ENCODE results near the gene PRAMEF5.
"Not testable (repeated sequence)": the region's sequence is repeated elsewhere in the genome, so short reads cannot be mapped to it uniquely, and the experiment has no call there.

The PRAMEF5 gene

DNA sequence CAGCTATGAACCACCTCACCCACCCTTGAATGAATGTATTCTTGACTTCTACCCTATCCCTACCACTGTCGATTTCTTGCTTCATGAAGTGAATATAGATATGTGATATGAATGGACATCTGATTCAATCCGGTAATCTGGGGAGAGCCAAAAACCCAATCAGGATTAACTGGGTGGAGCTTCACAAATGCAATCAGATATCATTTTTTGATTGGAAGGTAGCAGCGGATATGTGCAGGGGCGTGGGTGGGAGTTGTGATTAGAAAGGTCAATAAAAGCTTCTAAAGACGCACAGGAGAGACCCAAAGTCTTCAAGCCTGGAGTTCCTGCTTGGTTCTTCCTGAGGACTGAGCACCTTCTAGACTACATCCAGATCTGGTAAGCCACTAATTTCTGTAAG, at the start of gene PRAMEF5:
Gene PRAMEF5 (plus strand): TSS at position 301 of the 400 bp plus-strand sequence. CDS start 5,071 bp downstream, outside the sequence.
- not testable (repeated sequence) for H3K27ac ChIP-seq; DNase-seq (ENCODE audit: low read depth, low spot score)

DNA sequence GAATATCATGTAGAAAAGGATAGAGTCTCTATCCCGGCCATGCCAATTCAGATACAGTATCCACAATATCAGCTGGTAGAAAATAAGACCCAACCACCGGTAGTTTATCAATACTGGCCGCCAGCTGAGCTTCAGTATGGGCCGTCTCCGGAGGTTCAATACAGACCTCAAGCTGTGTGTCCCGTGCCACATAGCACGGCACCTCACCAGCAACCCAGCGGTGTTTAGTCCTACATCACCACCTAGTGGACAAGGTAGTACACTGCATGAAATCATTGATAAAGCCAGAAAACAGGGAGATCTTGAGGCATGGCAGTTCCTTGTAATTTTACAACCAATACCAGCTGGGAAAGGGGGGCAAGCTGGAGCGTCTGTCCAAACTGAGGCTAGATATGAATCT, 45.3 kb upstream of the PRAMEF5 start:
- H3K27ac ChIP-seq; DNase-seq (ENCODE audit: low read depth, low spot score): not testable (repeated sequence)

DNA sequence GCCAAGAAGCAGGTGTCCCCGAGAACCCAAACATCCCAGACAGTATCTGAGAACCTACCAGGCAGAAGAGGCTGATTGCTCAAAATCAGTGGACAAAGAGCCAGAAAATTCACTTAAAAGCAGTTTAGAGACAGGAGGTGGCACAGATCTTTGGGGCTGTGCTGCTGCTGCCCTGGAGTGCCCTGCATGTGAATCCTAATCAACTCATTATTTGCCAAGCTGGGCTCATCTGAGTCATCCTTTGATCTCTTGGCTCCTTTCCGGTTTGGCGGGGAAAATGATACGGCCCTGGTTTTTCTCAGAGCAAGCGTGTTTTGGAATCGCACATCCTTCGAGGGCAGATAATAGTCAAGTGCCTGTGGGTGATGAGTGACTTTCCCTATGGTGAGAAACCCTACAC, 37.4 kb upstream of the PRAMEF5 start:
- not testable (repeated sequence) for H3K27ac ChIP-seq; DNase-seq (ENCODE audit: low read depth, low spot score)

DNA sequence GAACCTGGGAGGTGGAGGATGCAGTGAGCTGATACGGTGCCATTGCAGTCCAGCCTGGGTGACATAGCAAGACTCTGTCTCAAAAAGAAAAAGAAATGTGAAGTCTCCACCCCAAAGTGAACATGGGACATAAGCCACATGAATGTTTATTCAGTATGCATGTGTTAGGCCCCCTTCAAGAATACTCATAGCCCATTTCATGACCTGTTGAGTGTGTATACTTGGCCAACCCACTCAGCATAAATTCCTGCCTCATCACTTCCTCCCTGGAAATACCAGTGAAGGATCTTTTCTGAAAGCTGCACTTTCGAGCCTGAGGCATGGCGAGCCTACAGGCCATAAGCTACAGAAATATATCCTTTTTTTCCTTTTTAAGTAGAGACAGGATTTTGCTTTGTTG, 34.8 kb upstream of the PRAMEF5 start:
- DNase-seq (ENCODE audit: low read depth, low spot score); H3K27ac ChIP-seq: not testable (repeated sequence)

DNA sequence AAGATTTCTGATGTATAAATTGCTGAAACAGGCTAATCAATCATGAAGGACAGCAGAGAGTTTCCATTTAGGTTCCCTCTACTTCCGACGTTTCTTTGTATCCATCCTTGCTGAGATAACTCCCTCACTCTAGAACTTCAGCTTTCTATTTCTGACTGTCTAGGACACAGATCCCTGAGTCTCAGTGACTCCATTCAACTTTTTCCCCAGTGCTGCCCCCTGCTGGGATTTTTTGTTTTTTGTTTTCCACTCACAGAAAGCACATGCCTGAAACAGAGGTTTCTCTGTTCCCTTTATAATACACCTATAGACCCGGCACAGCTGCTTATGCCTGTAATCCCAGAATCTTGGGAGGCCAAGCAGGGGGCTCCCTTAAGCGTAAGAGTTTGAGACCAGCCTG, 31.2 kb upstream of the PRAMEF5 start:
- H3K27ac ChIP-seq; DNase-seq (ENCODE audit: low read depth, low spot score): not testable (repeated sequence)

DNA sequence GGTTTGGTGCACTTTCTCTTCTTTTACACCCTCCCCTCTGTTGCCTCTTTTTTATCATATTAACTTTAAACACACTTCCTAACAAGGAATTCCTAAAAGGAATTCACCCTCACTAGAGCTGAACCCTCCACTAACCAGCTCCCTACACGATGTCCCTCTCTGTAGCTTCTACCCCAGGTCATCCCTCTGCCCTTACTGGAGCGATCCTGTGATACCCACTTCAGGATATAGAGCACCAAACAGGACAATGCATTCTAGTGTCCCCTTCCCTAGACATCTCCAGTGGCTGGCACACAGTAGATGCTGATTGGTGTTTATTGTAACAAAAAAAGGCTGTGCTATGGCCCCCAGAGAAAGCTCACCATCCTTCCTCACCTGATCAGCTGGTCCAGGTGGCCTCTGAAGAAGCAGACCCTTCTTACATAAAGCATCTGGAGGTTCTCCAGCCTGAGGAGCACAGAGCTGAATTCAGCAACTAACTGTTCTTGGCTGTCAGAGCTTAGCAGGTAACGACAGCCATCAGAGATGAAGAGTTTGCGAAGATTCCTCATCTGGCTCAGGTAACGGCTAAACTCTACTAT, 29.4 kb upstream of the PRAMEF5 start:
- H3K27ac ChIP-seq = no peak overlapping the region
- DNase-seq (ENCODE audit: low read depth, low spot score) = no peak

DNA sequence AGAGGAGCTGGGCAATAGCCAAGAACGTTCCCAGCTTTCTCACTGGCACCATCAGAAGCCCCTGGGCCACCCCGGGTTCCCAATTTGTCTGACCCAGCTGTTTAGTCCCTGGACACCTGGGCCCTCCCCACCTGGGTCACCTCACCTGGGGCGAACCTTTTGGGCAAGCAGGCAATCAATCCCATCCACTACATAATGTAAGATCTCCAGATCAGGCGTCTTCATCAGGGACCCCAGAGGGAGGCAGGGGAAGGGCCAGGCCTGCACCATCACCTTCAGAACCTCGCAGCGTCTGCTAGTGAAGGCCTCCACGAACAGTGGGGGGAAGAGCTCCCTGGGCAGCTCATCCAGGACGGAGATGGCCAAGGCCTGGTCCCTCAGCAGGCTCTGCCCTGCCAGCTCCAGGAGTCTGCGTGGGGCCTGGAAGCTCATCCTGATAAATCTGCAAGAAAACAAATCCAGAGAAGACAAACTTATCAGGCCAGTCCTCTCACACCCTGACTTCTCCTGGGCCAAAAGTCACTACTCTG, 28.3 kb upstream of the PRAMEF5 start, which contains the start of gene PRAMEF18:
Gene PRAMEF18 (minus strand): TSS at position 480 of the 530 bp plus-strand sequence. CDS start 48 bp downstream, at position 432.
- H3K27ac ChIP-seq; DNase-seq (ENCODE audit: low read depth, low spot score): not testable (repeated sequence)

DNA sequence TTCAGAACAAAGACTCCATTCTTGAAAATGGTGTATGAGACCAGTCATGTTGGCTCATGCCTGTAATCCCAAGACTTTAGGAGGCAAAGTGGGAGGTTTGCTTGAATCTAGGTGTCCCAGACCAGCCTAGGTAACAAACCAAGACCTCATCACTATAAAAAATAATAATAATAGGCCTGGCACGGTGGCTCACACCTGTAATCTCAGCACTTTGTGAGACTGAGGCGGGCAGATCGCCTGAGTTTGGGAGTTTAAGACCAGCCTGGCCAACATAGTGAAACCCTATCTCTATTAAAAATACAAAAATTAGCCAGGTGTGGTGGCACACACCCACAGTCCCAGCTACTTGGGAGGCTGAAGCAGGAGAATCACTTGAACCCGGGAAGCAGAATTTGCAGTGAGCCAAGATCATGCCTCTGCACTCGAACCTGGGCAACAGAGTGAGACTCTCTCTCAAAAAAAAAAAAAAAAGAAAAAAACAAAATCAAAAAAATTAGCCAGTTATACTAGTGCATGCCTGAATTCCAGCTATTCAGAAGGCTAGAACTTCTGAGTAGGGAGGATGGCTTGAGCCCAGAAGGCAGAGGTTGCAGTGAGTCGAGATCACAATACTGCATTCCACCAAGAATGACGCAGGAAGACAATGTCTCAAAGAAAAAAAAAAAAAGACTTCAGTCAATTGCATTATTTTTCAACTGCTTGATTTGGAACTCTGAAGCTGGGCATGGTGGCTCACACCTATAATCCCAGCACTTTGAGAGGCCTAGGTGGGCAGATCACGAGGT, 26.5 kb upstream of the PRAMEF5 start:
- H3K27ac ChIP-seq; DNase-seq (ENCODE audit: low read depth, low spot score): not testable (repeated sequence)

DNA sequence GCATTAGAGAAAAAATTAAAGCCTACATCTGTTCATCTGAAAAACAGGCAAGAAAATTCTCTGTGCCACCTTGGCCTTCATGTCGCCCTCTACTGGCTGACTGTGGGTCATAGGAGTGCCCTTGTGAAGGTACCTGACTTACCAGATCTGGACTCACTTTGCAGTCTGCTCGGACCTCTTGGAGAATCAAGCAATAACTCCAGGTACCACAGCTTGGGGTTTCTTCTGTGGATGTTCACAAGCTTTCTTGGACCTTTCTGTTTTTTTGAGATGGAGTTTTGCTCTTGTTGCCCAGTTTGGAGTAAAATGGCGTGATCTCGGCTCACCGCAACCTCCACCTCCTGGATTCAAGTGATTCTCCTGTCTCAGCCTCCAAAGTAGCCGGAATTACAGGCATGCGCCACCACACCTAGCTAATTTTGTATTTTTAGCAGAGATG, 25.6 kb upstream of the PRAMEF5 start:
- no peak overlapping the region for H3K27ac ChIP-seq
- no peak for DNase-seq (ENCODE audit: low read depth, low spot score)

DNA sequence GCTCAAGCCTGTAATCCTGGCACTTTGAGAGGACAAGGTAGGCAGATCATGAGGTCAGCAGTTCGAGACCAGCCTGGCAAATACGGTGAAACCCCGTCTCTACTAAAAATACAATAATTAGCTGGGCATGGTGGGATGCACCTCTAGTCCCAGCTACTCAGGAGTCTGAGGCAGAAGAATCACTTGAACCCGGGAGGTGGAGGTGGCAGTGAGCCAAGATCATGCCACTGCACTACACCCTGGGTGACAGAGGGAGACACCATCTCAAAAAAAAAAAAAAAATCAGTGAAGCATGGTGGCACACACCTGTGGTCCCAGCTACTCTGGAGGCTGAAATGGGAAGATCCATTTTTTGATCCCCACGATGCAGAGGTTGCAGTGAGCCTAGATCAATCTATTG, 23.9 kb upstream of the PRAMEF5 start:
- H3K27ac ChIP-seq; DNase-seq (ENCODE audit: low read depth, low spot score): not testable (repeated sequence)

DNA sequence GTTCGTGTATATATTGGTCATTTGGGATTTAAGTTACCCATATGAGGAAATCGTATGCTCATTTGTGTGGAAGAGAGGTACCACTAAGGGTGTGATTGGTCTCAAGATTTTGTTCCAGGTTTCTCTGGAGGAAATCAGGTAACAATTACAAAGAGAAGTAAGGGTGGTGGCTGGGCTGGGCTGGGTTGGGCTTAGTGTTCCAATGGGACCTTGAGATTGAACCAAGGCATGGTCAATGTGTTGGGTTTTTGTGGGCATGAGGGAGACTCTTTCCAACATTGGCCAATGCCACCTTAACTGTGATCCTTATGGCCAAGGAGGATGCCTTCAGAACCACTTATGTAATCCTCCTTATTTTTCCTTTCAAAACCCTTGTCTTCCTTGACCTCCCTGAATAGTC, 23.4 kb upstream of the PRAMEF5 start:
- not testable (repeated sequence) for DNase-seq (ENCODE audit: low read depth, low spot score)

DNA sequence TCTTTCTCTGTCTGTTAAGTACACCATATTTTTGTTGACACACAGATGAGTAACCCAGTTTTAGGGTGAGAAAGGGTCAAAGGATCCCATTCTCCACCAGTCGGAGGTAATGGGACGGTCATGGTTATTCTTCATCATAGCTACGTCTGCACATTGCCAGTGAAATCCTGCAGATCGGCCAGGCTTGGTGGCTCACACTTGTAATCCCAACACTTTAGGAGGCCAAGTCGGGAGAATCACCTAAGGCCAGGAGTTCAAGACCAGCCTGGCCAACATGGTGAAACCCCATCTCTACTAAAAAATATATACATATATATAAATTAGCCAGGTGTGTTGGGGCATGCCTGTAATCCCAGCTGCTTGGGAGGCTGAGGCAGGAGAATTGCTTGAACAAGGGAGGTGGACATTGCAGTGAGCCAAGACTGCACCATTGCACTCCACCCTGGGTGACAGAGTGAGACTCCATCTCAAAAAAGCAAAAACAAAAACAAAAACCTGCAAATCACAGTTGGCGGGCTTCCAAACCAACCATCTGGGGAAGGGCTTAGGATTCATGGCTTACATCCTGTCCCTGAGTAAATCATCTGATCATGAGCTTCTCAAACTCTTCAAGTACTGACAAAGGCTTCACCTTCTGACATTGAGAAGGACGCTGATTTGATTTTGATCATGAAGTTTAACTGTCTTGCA, 22.8 kb upstream of the PRAMEF5 start:
- DNase-seq (ENCODE audit: low read depth, low spot score); H3K27ac ChIP-seq: not testable (repeated sequence)

More for the DNA sequence above, 23.4 kb upstream of the PRAMEF5 start:
- not testable (repeated sequence) for H3K27ac ChIP-seq

DNA sequence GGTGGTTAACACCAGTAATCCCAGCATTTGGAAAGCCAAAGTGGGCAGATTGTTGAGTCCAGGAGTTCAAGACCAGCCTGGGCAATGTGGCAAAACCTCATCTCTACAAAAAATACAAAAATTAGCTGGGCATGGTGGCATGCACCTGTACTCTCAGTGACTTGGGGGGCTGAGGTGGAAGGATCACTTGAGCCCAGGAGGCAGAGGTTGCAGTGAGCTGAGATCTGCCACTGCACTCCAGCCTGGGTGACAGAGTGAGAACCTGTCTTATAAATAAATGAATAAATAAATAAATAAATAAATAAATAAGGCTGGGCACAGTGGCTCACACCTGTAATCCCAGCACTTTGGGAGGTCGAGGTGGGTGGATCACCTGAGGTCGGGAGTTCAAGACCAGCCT, 21.9 kb upstream of the PRAMEF5 start:
- not testable (repeated sequence) for H3K27ac ChIP-seq; DNase-seq (ENCODE audit: low read depth, low spot score)

DNA sequence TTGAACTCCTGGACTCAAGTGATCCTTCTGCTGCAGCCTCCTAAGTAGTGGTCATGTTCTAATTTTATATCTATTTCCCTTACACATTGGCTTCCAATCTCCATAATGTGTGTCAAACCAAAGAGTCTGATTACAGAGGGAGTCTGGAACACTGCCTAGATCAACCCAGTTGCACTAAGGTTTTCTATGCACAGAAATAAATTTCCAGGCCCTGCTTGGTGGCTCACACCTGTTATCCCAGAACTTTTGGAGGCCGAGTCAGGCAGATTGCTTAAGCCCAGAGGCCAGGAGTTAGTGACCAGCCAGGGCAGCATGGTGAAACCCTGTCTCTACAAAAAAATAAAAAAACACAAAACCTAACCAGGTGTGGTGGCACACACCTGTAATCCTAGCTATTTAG, 19.9 kb upstream of the PRAMEF5 start:
- H3K27ac ChIP-seq; DNase-seq (ENCODE audit: low read depth, low spot score): not testable (repeated sequence)

DNA sequence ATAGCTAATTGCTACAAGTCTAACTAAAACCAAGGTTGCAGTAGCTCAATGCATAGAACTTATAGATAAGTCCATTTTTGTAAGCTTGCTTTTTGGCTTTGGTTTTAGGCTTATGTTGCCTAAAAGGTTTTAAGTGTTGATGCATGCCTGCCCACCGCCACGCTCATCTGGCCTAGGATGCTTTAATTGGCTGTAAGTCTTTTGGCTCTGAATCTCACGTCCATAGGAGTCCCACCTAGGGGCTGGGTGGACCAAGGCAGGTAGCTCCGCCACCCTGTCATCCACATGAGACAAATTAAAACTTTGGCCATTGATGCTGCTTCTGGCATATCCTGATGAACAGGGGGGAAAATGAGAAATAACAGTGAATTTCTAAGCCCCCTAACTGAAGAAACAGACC, 16.4 kb upstream of the PRAMEF5 start:
- not testable (repeated sequence) for DNase-seq (ENCODE audit: low read depth, low spot score)

DNA sequence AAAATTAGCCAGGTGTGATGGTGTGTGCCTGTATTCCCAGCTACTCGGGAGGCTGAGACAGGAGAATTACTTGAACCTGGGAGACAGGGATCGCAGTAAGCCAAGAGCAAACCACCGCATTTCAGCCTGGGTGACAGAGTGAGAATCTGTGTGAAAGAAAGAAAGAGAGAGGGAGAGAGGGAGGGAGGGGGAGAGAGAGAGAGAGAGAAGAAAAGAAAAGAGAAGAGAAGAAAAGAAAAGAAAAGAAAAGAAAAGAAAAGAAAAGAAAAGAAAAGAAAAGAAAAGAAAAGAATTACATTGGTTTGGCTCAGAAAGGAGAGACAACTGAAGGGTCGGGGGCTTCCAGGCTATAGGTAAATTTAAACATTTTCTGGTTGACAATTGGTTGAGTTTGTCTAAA, 14.4 kb upstream of the PRAMEF5 start:
- H3K27ac ChIP-seq; DNase-seq (ENCODE audit: low read depth, low spot score): not testable (repeated sequence)

More for the DNA sequence above, 16.4 kb upstream of the PRAMEF5 start:
- not testable (repeated sequence) for H3K27ac ChIP-seq

DNA sequence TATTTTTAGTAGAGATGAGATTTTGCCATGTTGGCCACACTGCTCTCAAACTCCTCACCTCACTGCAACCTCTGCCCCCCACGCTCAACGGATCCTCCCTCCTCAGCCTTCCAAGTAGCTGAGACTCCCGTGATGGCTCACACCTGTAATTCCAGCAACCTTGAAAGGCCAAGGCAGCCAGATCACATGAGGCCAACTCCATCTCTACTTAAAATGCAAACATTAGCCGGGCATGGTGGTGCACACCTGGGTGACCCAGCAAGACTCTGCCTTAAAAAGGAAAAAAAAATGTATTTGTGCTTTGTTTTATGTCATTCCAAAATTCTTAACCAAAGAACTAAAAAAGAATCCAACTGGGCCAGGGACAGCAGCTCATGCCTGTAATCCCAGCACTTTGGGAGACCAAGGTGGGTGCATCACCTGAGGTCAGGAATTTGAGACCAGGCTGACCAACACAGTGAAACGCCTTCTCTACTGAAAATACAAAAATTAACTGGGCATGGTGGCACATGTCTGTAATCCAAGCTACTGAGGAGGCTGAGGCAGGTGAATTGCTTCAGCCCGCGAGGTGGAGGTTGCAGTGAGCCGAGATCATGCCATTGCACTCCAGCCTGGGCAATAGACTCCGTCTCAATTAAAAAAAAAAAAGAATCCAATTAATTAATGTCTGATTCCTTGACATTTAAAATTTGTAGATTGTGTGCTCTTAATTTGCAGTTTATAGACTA, 10.3 kb upstream of the PRAMEF5 start:
- not testable (repeated sequence) for H3K27ac ChIP-seq; DNase-seq (ENCODE audit: low read depth, low spot score)

DNA sequence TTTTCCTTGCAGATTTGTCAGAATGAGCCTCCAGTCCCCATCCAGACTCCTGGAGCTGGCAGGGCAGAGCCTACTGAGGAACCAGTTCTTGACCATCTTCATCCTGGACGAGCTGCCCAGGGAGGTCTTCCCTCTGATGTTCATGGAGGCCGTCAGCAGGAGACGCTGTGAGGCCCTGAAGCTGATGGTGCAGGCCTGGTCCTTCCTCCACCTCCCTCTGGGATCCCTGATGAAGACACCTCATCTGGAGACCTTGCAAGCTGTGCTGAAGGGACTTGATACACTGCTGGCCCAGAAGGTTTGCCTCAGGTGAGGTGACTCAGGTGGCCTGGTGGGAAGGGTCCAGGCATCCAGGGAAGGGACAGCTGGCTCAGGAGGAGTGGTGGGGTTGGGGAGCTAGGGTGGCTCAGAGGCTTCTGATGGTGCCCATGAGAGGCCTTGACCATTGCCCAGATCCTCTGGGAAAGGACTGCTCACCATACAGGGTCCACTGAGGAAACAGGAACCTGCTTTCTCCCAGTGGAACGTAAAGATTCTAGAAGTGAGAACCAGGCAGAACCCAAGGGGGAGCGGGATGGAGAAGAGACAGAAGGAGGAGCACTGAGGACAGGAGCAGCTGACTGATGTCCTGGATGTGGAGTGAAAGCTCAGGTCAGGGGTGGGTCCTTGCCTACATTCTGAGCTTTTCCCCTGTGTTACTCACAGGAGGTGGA, 8.0 kb upstream of the PRAMEF5 start:
- not testable (repeated sequence) for H3K27ac ChIP-seq; DNase-seq (ENCODE audit: low read depth, low spot score)

DNA sequence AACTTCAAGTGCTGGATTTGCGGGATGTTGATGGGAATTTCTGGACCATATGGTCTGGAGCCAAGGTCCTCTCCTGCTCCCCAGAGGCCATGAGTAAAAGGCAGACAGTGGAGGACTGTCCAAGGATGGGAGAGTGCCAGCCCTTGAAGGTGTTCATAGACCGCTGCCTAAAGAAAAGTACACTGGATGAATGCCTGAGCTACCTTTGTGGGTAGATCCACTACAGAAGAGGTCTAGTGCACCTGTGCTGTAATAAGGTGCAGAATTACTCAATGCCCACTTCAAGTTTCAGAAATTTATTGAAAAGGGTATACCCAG, 7.5 kb upstream of the PRAMEF5 start:
- not testable (repeated sequence) for DNase-seq (ENCODE audit: low read depth, low spot score); H3K27ac ChIP-seq
